HG03139 (cell line): Measurements from ENCODE around the gene PTPRF.
"Not testable (repeated sequence)": the region's sequence is repeated elsewhere in the genome, so short reads cannot be mapped to it uniquely, and the experiment has no call there.

ENCODE experiments used
- ATAC-seq: cut with Tn5 transposase; IDR thresholded peaks from one replicate; pipeline ENCODE4 v1.9.1; 2021; ENCODE audit not compliant: unreplicated experiment

The PTPRF gene

DNA sequence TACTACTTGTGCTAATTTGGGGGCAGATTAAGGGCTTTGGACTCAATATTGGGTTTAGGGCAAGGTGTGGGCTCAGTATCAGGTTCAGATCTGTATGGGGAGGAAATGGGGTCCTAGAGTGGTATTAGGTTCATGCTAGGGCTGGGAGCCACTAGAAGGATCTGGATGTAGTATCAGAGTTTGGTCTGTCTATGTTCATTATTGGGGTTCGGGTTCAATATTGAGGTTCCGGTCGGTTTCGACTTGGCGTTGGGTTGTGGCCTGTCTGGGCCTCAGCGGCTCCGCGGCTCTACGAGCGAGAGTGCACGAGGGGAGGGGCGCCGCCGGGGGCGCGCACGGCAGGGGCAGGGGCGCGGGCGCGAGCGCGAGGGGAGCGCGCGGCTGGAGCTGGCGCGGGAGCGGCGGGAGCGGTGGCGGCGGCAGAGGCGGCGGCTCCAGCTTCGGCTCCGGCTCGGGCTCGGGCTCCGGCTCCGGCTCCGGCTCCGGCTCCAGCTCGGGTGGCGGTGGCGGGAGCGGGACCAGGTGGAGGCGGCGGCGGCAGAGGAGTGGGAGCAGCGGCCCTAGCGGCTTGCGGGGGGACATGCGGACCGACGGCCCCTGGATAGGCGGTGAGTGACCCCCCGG is at the start of gene PTPRF:
Gene PTPRF (plus strand): TSS at position 401 of the 624 bp plus-strand sequence. CDS start 14,193 bp downstream, outside the sequence.
- ATAC-seq: no peak

DNA sequence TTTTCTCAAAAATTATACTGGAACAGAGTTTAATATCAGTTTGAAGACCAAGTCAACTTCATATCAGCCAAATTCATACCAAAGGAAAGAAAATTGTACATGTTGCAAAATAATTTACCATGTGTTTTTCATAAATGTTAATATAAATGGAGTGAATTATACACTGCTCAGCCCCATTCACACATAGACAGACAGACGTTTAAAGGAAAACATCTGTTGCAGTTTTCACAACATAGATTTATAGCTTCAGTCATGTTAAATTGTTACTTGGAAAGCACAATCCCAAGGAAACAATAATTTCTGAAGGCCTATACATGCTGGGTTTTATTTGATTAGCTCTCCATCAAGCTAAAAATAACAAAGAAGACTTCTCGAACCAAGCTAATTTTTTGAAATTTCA is 49.2 kb upstream of the PTPRF start:
- no peak for ATAC-seq

DNA sequence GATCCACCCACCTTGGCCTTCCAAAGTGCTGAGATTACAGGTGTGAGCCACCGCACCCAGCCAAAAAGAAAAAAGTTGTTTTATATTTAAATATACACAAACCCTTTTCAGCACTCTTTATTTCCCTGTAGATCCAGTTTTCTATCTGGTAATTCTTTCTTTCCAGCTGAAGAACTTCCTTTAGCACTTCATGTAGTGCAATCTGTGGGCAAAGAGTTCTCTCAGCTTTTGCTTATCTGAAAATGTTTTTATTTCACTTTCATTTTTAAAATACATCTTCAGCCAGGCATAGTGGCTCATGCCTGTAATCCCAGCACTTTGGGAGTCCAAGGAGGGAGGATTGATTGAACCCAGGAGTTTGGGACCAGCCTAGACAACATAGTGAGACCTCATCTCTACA is 48.5 kb upstream of the PTPRF start:
- no peak for ATAC-seq

DNA sequence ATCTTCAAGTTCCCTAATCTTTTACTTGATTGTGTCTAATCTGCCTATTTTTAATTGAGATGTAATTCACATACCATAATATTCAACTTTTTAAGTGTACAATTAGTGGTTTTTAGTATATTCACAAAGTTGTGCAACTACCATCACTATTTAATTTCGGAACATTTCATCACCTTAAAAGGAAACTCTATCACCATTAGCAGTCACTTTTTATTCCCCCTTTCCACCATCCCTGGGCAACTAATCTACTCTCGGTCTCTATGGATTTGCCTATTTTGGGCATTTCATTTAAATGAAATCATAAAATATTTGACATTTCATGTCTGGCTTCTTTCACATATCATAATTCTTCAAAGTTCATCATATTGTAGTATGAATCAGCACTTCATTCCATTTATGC is 46.3 kb upstream of the PTPRF start:
- no peak for ATAC-seq

DNA sequence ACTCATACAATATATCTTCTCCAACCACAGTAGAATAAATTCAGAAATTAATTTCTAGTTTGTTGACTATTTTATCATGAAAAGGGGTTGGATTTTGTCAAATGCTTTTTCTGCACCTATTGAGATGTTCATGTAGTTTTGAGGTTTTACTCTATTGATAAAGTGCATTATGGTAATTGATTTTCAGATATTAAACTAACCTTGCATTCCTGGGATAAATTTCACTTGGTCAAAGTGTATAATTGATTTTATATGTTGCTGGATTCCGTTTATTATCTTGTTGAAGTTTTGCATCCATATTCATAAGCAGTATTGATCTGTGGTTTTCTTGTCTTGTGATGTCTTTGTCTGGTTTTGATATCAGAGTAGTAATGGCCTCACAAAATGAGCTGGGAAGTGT is 42.5 kb upstream of the PTPRF start:
- no peak for ATAC-seq

DNA sequence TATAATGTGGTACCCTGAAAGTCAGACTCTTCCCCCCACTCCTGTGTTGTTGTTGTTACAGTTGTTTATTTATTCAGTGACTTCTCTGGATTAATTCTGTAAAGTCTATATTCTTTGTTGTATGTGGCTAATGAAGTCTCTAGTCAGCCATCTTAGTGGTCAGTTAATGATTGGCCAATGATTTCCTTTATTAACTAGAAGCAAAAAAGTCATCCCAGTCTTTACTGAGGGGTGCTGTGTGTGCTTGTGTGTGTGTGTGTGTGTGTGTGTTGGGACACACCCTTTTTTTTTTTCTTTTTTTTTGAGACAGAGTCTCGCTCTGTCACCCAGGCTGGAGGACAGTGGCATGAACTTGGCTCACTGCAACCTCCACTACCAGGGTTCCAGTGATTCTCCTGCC is 39.6 kb upstream of the PTPRF start:
- no peak for ATAC-seq

DNA sequence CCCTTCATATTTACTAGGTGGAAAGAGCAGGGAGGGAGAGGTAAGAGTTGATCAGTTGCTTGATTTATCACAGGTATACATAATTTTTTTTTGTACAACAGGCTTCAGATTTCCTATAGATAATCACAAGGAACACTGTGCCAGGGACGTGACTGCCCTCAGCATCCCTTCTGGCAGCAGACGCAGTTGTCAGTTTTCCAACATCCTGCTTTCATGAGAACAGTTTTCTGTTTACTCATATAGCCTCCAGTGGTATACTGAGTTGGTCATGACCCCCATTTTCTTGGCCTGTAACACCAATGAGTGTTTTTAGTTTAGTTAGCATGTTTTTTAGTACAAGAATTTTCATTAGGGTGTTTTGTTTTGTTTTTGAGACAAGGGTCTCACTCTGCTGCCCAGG is 37.9 kb upstream of the PTPRF start:
- ATAC-seq: no peak

DNA sequence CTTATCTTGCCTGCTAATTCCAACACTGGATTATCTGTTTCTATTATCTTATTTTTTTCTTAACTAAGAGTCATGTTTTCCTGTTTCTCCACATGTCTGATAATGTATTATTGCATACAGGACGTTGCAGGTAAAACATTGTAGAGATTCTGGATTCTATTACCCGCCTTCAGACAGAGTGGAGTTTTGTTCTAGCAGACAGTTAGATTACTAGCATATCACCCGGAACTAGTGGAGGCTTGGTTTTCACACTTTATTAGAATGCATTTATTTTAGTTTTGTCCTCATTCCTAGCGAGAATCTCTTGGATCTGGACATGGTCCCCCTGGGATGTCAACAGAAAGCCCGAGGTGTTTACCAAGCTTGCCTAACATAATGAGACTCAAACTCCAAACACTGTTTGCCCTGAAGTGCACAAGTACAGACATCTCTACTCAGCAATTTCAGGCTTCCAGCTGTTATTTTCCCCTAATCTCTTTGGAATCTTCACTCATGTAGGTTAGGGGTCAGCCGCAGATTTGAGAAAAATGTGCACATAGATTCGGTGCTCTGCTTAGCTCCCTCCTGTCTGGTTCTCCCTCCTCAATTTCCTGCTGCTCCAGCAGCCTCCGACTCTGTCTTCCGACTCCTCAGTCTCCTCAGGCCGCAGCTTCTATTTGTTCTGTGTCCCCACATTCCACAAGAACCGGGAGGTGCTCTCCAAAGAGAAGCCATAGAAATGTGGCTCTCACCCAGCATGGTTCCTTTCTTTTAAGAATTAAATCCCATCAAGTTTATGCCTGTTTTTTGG is 36.8 kb upstream of the PTPRF start:
- no peak for ATAC-seq

DNA sequence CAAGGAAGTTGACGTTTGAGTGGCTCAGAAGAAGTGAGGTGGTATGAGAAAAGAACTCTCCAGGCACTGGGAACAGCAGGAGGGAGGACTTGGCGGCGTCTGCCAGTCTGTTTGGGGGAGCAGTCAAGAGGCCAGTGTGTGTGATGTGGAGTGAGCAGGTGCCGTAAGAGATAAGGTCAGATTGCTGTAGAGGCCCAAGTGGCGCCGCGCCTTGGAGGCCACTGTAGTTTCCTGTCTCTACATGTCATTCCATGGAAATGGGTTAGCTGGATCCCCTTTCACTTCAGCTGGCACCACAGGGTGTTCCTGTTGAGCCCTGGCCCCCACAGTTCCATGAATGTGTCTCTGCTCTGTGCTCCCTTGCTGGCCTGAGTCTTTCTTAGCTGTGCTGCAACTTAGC is 35.5 kb upstream of the PTPRF start:
- ATAC-seq: no peak

DNA sequence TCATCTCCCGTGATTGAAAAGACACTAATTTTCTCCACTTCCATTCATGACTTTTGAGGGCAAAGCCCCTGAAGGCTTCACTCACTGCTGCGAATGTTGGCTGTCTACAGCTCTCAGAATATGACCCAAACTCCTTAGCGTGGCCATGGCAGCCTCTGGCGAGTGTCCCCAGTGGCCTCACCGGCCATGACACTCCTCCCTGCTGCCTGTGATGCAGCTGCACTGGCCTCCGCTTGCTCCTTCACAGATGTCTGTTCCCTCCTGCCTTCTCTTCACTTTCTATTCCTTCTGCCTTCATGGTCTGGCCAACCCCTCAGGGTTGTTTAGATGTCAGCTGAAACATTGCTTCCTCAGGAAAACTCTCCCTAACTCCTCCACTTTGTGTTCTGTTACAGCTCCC is 30.8 kb upstream of the PTPRF start:
- ATAC-seq: no peak

DNA sequence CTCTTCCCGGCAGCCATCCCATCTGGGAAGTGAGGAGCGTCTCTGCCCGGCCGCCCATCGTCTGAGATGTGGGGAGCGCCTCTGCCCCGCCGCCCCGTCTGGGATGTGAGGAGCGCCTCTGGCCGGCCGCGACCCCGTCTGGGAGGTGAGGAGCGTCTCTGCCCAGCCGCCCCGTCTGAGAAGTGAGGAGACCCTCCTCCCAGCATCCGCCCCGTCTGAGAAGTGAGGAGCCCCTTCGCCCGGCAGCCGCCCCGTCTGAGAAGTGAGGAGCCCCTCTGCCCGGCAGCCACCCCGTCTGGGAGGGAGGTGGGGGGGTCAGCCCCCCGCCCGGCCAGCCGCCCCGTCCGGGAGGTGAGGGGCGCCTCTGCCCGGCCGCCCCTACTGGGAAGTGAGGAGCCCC is 28.9 kb upstream of the PTPRF start:
- ATAC-seq: not testable (repeated sequence)

DNA sequence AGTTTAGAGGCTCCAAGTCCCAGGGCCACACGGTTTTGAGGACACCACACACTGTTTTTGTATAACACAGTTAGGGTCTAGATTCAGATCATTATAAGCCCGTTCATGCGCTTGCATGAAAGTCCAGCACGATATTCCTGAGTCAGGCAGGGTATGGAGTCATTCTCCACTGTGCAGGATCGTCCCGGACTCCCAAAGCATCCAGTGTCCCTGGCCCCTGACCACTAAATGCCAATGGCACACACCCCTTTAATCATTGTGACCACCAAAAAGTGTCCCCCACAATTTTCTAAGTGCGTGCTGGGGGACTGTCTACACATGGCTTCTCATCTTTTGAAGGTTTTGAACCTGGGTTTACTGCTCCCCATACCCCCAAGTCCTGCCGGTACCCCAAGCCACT is 27.1 kb upstream of the PTPRF start:
- ATAC-seq: no peak

DNA sequence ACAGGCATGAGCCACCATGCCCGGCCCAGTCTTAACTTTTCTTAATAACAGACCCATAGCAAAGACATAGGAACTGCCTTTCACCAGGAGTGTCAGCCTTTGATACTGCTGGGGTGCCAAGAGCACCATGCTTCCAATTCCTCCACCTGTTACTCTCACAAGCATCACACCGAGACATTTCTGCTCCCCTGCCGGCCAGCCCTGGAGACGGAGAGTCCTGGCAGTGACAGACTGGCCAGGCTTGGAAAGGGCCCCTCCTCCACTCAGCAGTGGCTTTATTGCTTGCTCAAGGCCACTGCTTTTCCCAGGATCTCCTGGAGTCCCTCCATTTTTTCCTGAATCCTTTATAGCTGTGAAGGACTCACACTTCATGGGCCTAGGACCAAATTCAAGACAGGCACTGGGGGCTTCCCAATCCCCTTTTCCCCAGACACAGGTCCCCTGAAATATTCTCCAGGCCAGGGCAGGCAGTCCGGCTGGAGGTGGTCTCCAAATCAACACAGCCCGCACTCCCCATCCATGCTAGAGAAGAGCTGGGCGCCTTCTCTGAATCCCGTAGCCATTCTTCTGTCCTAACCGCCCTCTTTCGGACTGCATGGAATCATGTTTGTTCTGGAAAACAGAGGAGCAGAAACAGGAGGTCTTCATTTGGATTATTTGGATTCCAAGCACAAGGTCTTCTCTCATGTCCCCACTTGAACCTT is 25.5 kb upstream of the PTPRF start:
- no peak for ATAC-seq

DNA sequence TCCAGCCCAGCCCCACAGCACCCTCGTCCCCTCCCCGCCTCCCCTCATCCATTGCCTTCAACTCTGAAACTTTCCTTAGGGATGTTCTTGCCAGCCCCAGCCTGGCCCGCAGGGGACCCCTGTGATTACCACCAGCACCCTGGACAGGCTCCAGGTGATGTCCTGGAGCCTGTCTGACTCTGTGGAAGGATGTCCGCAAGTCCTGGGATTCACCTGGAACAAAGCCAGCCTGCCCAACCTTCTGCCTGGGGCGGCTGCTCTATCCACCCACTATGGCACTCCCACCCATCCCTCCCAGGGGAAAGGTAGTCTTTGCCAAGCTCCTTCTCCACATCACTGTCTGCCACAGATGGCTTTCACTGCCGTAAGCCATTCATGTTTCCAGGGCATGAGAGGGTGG is 24.4 kb upstream of the PTPRF start:
- no peak for ATAC-seq

DNA sequence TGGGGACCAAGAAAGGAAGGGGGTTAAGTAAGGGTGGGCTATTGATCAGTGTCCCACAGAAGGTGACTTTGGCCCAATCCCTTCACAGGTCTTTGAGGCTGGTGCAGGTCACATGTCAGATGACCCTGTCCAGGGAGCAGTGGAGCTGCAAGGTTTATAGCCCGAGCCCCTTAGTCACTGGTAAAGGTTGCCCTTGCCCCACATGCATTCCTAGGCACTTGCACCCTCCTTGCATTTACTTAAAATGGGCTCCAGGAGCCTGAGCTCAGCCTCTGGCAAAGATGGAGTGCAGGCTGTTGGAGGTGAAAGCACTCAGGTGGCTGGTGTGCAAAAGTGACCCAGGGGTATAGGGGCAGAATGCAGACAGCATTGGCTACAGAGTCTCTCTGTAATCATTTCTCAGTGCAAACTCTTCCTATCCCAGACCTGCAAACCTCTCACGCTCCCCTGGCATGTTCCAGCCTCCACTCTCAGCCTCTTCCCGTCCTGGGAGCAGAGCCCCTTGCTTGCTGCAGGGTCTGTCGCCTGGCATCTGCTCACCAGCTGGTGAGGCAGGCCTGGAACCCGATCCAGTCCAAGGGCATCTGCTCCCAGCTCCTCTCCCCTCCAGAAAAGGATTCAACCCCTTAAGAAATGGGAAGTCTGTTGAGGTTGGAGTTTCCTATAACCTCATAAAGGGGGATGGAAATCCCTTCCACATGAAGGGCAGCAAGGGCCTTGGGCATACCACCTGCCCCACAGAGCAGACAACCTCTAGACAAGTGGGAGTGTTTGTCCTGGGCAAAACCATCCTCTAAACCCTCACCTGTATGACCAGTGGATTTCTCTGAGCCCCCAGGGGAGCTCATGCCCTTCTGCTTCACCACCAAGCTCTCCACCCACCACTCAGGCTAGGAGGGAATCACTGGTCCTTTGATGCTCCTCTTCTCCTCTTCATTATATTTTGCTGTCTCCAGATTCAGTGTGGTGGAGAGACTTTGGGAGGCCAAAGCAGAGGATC is 23.1 kb upstream of the PTPRF start:
- no peak for ATAC-seq

DNA sequence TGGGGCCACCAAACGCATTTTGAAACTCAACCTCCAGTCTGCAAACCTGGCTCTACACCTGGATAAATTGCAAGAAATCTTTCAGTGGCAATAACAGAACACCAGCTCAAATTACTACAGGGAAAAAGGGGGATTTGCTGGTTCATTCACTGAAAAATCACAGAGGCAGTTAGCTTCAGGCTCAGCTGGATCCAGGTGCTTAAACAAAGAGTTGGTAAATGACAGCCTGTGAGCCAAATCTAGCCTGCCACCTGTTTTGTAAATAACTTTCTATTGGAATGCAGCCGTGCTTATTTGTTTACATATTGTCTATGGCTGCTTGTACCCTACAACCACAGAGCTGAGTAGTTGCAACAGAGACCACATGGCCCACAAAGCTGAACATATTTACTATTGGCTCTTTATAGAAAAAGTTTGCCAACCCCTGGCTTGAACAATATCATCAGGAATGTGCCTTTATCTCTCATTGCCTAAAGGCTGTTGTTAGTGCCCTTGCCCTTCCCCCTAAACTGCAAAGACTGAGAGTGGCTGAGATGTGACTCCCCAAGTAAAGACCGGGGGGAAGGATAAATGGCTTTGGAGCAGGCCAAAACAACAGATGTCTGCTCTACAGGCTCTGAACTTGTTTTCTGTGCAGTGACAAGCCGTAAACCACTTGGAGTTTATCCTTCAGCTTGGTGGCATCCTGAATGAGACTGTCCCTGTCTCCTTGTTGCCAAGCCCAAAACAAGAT is 21.5 kb upstream of the PTPRF start:
- ATAC-seq: no peak

DNA sequence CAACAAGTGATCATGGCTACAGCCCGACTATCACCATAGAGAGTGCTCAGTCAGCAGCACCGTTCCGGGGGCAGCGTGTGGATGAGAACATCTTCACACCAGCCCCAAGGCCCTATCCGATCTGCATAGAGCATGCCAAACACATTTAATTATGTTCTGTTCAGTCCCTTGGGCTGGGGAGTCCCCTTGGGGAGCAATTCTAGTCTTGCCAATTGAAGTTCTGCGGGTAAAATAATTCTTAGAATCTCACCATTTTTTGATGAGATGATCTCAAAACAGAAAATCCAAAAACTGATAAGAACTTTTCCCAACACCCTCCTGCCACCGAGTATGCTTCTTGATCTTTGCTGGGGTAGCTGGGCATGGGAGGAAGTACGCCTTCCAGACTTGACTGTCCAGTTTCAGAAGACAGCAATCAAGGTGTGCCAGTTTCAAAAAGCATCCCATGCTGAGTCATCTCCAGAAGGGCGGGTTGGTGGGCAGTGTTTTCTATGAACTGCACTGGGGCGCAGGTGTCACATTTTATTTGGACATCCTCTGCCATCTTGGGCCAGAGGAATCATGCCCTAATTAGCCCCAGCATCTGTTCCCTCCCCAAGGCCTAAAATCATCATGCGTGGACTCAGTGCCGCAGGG is 20.8 kb upstream of the PTPRF start:
- no peak for ATAC-seq

DNA sequence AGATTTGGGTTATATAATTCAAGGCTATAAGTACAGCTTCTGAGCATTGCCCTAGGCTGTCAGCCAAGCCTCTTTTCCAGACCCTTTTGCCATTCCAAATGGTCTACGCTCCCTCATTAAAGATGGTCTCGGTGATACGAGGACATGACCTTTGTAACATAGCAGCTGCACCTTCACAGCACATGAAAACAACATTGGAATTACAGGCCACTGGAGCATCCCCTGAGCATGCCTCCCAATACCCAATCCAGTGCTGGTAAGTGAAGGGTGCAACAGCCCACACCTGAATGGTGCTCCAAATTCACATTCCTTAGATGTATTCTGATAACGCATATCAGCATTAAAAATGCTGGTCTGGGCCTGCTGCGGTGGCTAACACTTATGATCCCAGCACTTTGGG is 20.1 kb upstream of the PTPRF start:
- no peak for ATAC-seq

DNA sequence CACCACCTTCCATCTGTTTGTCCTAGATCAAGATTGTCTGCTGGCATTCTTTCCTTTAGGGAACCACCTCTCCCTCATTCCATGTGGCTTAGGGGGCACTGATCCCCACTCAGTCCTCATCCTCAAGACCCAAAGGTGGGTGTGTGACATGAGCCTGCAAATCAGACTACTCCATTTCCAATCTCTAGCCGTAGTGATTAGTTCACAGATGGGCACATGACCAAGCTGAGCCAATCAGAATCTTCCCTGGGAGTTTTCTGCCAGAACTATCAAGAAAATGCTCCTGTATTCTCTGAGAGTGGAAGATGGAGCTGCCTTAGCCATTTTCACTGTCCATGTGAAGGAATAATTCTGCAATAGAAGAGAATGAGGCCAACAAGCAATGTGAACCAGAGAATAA is 19.3 kb upstream of the PTPRF start:
- no peak for ATAC-seq

DNA sequence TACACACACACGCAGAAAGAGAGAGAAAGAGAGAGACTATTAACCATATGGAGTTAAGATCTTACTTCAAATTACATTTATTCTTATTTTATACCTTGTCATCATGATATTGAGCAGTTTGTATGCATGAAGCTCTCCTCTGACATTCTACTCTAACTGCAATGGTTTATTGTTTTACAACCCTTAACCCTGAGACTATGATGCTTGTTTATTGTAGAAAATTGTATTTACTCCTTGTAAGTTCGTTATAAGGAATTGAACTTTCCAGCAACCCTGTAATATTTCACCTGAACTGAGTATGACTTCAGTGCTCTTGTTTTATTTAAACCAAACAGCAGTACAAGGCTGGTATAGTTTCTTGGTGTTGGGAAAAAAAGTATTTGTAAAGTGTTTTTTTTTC is 18.6 kb upstream of the PTPRF start:
- no peak for ATAC-seq
